AG10803 (cell line): ENCODE results near the gene DYNC1H1.

Source experiments
- DNase-seq: peaks from one replicate; pipeline ENCODE4 v3.0.0; 2010; ENCODE audit warnings: low read depth
- H3K4me3 ChIP-seq: 2 replicates; pipeline ENCODE4 v1.5.1; 2011; ENCODE audit warnings: mild to moderate bottlenecking, low read length, control low read depth
- TF ChIP-seq, protein P1 (sequence below): conservative IDR thresholded peaks from 2 replicates; pipeline ENCODE4 v1.5.1; 2011; ENCODE audit warnings: mild to moderate bottlenecking, low read length, control low read depth, inconsistent platforms

DYNC1H1 gene

DNA sequence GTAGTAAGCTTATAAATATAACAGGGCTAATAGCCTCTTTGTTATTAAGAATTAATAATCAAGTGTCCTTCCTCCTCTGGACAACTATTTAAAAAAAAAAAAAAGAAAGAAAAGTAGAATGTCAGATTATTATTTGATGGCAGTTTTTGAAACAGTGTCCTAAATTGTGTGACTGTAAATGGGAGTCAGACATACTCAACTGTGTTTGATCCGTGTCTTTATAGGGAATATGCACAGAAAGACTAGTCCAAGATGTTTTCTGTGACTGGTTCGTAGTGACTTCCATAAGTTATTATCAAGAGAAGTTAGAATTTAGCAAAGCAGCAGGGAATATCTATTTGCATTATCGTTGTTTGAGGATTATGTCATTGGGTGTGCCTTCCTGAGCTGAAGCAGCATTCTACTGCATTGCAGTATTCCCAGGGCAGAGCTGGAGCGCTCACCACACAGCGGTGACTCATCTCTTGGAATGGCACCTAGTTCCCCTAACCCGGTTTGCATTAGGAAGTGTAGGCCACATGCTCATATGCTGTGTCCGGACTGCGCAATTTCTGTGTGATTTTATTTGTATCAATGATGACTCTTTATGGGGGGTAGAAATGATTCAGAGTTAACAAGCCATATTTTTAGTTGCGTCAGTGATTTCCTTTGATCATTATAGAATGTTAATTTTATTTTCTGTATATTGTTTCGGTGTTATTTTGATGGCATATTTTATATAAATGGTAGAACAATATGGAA, 7.9 kb downstream of the DYNC1H1 start:
- DNase-seq: peak; percentile 99
- TF ChIP-seq, protein P1, sequence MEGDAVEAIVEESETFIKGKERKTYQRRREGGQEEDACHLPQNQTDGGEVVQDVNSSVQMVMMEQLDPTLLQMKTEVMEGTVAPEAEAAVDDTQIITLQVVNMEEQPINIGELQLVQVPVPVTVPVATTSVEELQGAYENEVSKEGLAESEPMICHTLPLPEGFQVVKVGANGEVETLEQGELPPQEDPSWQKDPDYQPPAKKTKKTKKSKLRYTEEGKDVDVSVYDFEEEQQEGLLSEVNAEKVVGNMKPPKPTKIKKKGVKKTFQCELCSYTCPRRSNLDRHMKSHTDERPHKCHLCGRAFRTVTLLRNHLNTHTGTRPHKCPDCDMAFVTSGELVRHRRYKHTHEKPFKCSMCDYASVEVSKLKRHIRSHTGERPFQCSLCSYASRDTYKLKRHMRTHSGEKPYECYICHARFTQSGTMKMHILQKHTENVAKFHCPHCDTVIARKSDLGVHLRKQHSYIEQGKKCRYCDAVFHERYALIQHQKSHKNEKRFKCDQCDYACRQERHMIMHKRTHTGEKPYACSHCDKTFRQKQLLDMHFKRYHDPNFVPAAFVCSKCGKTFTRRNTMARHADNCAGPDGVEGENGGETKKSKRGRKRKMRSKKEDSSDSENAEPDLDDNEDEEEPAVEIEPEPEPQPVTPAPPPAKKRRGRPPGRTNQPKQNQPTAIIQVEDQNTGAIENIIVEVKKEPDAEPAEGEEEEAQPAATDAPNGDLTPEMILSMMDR: no peak
- H3K4me3 ChIP-seq: peak overlapping the region; percentile 25

DNA sequence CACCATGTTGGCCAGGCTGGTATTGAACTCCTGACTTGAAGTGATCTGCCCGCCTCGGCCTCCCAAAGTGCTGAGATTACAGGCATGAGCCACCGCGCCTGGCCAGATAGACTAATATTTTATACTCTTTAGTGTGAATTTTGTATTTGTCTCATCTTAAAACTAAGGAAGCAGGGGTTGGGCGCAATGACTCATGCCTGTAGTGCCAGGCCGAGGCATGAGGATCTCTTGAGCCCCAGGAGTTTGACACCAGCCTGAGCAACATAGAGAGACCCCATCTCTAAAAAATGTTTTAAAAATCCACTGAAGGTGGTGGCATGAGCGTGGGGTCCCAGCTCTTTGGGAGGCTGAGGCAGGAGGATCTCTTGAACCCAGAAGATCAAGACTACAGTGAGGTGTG, 9.0 kb downstream of the DYNC1H1 start:
- TF ChIP-seq, protein P1: no peak

DNA sequence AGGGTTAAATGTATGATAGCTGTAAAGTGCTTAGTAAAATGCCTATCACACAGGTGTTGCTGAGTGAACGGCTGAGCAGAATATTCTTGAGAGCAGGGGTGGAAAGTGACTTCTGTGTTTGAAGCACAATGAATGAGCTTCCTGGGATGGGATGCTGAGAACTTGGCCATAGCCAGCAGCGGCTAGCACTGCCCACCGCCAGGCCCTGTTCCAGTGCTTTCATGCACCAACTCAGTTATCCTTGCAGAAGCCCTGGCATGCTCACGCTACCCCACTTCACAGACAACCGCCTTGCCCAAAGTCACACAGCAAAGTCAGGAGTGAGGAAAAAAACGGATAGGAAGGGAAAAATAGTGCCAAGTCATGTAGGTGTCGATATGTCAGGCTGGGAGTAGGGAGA, 10.9 kb downstream of the DYNC1H1 start:
- no peak for DNase-seq
- TF ChIP-seq, protein P1: no peak
- H3K4me3 ChIP-seq: no peak overlapping the region

More for the DNA sequence above, 9.0 kb downstream of the DYNC1H1 start:
- no peak for DNase-seq
- no peak overlapping the region for H3K4me3 ChIP-seq

DNA sequence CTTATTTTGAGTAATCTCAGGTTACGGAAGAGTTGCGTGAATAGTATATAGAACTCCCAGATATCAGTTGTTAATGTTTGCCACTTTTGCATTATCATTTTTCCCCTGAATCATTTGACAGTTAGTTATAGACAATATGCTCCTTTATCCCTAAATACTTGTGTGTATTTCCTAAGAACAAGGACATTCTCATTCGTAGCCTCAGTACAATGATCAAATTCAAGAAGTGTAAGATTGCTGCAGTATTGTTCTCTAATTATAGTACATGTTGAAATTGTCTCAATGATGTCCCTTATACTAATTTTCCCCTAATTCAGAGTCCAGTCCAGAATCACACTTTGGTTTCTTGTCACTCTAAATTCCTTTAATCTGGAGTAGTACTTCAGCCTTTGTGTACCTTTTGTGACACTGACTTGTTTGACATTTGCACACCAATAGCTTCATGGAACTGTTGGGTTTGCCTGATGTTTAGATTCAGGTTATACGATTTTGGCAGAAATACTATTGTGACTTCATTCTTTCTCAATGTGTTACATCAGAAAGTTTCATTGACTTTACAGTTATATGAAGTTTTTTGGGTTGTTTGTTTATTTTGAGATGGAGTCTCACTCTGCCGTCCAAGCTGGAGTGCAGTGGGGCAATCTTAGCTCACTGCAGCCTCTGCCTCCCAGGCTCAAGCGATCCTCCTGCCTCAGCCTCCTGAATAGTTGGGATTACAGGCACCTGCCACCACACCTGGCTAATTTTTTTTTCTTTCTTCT, 13.1 kb downstream of the DYNC1H1 start:
- no peak for DNase-seq
- no peak overlapping the region for H3K4me3 ChIP-seq
- TF ChIP-seq, protein P1: no peak

DNA sequence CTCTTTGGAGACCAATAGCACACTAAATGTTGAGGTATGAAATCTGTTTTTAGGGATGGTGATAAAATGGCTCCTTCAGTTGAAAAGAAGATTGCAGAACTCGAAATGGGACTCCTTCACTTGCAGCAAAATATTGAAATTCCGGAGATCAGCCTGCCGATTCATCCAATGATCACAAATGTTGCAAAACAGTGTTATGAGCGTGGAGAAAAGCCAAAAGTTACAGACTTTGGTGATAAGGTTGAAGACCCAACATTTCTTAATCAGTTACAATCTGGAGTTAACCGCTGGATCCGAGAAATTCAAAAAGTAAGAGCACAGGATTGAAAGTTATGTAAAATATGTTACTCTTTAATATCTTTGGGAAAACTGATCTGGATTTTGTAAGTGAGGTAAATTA, 15.3 kb downstream of the DYNC1H1 start:
- DNase-seq: no peak
- TF ChIP-seq, protein P1: no peak
- H3K4me3 ChIP-seq: no peak overlapping the region

DNA sequence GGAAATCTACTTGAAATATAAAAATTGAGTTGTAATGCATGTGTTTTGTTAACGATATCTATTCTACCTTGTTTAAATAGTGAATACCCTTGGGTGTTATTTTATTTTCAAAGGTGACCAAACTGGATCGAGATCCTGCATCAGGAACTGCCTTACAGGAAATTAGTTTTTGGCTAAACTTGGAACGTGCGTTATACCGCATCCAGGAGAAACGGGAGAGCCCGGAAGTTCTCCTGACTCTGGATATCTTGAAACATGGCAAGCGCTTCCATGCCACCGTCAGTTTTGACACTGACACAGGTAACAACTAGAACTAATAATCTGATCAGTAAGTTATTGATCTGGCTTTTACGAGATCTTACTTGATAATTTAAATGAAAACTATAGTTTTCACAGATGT, 15.9 kb downstream of the DYNC1H1 start:
- no peak for DNase-seq
- H3K4me3 ChIP-seq: no peak overlapping the region
- TF ChIP-seq, protein P1: no peak

DNA sequence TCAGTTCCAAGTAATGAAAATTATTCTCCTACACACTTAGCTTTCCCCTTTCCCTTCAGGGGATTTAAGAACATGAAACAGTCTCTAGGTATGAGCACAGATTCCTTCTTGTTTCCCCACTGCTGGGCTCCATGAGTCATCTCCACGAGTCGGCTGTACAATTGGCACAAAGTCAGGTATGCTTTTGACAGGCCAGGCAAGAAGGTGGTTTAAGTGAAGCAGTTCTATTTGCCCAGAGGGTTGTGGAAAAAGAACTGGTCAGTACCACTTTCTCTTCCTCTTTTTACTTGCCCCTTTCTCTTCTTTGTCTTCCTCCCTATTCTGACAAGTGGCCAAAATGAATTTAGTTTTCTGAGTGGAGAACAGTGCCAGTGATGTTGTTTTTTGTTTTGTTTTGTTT, 16.3 kb downstream of the DYNC1H1 start:
- DNase-seq: peak; percentile 99
- TF ChIP-seq, protein P1: no peak
- H3K4me3 ChIP-seq: no peak overlapping the region
